Choroid plexus epithelial cell (primary cell): ENCODE data around the gene TSPAN33.
A peak's percentile ranks its signal among the peaks of the same experiment; 100 is the strongest.

ENCODE experiments used
- DNase-seq: peaks from one replicate; pipeline ENCODE4 v3.0.0-alpha.2; 2010; ENCODE audit warnings: low read depth
- H3K4me3 ChIP-seq: 2 replicates; pipeline ENCODE4 v1.5.1; 2011; ENCODE audit warnings: low read depth, mild to moderate bottlenecking, control low read depth, low read length, moderate library complexity
- TF ChIP-seq, protein P1 (sequence below): conservative IDR thresholded peaks from 2 replicates; pipeline ENCODE4 v1.5.1; 2011; ENCODE audit warnings: low read depth, mild to moderate bottlenecking, control low read depth, inconsistent platforms, low read length, moderate library complexity

Gene TSPAN33, protein sequence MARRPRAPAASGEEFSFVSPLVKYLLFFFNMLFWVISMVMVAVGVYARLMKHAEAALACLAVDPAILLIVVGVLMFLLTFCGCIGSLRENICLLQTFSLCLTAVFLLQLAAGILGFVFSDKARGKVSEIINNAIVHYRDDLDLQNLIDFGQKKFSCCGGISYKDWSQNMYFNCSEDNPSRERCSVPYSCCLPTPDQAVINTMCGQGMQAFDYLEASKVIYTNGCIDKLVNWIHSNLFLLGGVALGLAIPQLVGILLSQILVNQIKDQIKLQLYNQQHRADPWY

DNA sequence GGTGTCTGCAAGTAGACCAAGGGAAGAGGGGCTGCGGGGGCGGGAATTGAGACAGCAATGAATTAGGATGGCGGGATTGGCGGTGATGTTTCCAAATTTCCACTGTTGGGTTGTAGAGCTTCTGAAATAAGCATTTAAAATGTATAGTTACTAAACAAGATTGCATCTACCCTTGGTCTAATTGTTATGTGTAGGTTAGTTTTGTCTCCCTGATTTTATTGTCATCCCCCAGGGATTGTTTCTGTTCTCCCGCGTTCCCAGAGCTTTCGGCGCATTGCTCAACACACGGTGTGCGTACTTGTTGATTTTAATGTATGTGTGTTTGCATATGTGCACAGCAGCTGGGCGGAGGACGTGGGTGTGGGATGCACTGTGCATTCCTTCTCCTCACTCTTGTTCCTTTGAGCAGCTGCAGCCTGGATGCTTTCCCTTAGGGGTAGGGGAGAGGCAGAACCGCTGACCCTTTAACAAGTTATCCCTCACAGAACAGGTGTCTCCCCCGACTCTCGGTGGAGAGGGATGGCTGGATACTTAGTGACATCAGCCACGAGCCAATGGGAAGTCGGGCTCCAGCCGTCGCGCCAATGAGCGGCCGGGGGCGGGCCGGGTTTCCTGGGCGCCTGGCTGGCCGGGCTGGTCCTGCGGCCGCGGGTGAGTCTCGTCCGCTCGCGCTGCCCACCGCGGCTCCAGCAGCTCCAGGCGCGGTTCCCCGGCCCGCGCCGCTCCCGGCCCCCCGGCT is at the start of gene TSPAN33:
Gene TSPAN33, plus strand, starts transcription at position 613 of the 739 bp plus-strand sequence. CDS start 274 bp downstream, outside the sequence.
- DNase-seq: peak; percentile 62
- peak within 1 kb of the TSS; percentile 42 for H3K4me3 ChIP-seq
- TF ChIP-seq, protein P1, sequence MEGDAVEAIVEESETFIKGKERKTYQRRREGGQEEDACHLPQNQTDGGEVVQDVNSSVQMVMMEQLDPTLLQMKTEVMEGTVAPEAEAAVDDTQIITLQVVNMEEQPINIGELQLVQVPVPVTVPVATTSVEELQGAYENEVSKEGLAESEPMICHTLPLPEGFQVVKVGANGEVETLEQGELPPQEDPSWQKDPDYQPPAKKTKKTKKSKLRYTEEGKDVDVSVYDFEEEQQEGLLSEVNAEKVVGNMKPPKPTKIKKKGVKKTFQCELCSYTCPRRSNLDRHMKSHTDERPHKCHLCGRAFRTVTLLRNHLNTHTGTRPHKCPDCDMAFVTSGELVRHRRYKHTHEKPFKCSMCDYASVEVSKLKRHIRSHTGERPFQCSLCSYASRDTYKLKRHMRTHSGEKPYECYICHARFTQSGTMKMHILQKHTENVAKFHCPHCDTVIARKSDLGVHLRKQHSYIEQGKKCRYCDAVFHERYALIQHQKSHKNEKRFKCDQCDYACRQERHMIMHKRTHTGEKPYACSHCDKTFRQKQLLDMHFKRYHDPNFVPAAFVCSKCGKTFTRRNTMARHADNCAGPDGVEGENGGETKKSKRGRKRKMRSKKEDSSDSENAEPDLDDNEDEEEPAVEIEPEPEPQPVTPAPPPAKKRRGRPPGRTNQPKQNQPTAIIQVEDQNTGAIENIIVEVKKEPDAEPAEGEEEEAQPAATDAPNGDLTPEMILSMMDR: no peak

DNA sequence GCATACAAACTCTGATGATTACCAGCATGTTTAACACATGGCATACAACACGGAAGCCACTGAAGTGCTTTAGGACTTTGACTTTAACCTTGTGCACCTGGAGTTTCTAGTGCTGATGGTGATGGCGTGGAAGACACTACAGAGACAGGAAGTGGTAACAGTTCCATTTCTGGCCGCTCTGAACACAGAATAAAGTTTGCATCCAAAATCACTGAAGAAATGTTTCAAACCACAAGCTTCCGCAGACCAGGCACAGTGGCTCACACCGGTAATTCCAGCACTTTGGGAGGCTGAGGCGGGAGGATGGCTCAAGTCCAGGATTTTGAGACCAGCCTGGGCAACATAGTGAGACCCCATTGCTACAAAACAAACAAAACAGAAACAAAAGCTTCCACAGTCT is 49.2 kb upstream of the TSPAN33 start:
- no peak overlapping the region for H3K4me3 ChIP-seq
- no peak for DNase-seq
- TF ChIP-seq, protein P1: no peak

DNA sequence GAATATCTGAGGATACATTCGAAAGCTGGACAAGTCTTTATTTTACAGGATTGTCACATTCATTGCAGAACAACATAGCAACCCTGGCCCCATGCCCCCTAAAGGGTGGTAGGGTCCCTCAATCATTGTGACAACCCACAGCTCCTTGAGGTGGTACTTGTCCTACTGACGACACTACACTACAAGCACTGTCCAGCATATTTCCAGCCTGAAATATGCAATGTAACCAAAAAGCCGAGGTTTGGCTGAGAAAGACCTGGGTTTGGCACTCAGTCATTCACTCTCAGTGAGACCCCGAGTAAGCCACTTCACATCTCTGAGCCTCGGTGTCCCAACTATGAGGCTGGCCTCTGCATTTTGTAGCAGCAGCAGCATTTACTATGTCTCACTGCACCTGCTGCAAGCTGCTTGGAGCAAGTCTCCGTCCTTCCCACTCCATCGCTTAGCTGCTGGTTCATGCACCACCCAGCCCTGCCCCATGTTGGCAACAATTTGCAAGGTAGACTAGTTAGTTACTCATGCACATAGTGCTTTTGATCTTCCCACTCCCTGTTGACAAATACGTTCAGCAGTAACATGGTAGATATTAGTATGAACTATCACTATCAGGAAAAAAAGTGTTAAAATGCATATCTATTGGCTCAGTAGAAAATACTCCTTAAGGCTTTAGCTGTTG is 46.0 kb upstream of the TSPAN33 start:
- DNase-seq: no peak
- TF ChIP-seq, protein P1: no peak
- no peak overlapping the region for H3K4me3 ChIP-seq

DNA sequence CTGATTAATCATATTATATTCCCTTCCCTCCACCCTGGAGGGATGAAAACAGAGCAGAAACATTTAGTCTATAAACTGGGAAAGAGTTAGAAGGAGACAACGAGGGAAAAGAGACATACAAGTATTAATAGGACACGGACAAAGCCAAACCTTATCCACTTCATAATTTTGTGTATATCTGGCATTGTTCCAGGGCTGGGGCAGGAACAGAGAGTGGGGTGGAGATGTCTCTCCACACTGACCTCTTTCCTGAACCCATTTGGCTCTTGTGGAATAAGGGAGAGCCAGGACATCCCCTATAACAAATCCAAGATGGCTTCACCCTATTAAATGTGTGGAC is 43.7 kb upstream of the TSPAN33 start:
- no peak overlapping the region for H3K4me3 ChIP-seq
- TF ChIP-seq, protein P1: no peak
- no peak for DNase-seq

DNA sequence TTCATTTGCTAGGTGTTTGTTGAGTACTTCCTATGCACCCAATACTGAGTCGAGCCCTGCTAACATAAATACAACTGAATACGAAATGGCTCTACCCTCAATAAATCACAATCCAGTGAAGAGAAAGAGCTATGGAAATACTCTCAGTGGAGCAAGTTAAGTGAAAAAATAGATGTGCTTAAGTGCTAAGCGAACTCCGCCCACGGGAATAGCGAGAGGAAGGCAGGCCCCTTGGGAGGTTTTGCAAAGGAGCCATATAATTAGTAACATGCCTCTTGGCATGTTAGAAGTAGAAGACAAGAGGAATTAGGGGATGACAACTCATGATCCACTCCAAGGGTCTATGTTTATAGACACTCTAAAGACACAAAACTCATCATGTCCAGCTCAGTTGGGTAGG is 42.8 kb upstream of the TSPAN33 start:
- TF ChIP-seq, protein P1: no peak

DNA sequence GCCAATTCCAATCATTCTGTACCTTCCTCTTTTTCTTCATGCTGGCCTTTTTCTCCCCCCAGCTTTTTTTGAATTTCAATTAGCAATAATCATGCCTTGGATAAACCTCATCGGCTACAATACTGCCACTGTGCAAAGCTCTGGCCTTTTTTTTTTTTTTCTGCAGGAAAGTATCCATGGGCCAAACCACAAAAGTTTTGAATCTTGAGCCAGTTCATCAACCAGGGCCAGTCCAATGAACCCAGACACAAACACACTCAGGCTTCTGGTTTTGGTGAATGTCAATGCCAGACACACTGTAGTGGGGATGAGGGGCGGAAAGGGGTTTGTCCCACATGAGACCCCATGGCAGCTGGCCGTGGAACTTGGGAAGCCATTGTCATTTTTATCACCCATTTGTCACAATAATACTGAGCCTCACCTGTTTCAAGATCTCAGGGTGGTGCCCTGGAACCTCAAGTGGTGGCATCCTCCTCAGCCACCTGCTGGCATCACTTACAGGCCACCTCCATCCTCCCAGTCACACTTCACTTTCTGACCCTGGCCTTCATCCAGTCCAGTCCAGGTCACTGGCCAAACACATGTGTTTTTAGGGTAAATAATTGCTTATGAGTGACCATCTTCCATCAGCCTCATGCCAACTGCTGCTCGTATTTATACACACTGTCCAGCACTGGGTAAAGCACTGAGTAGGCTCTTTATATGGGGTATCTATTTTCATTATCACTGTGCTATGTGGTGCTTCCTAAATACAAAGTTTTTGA is 40.8 kb upstream of the TSPAN33 start:
- no peak for DNase-seq
- TF ChIP-seq, protein P1: no peak
- no peak overlapping the region for H3K4me3 ChIP-seq

More for the DNA sequence above, 42.8 kb upstream of the TSPAN33 start:
- DNase-seq: no peak
- no peak overlapping the region for H3K4me3 ChIP-seq
